GM12865 (cell line): ENCODE measurements around the gene AGBL4.

Experiments used
- DNase-seq: peaks from one replicate; pipeline ENCODE4 v3.0.0; 2010; ENCODE audit warnings: low read depth
- H3K4me3 ChIP-seq: 2 replicates; pipeline ENCODE4 v1.5.1; 2011; ENCODE audit warnings: mild to moderate bottlenecking, low read depth, low read length, control low read depth
- CTCF ChIP-seq: IDR thresholded peaks from 2 replicates; pipeline ENCODE4 v1.5.1; 2011; ENCODE audit warnings: low read length, control low read depth, low read depth, inconsistent platforms; ENCODE audit not compliant: insufficient read depth; ENCODE audit errors: missing control alignments

The AGBL4 gene

GRCh38 chr1:49723662-49724061 is 300.1 kb downstream of the AGBL4 start:
- DNase-seq, result no peak
- no peak for TF ChIP-seq CTCF
- H3K4me3 ChIP-seq, result no peak overlapping the region

DNA sequence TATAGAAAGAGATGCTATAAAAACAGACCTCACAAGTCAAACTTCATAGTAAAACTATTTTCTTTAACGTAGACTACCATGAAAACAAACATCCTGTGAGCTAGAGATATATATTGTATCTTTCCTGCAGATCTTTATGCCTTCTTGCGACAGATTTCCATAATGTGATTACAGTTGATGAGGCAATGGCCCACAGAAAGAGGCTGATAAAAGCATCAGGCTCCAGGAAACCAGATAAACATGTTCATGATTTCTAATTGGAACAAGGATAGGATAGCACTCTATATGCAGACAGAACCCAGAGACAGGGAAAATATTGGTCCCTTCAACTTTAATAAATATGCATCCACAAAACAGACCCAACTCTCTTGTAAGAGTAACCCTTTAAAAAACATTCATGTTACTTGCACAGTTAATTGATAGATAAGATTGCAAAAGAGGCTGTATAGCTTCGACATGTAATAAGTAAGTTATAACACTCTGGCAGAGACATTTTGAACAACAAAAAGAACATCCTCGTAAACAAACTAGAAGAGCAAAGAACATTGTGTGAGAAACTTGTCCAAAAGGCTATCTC is 329.4 kb downstream of the AGBL4 start:
- no peak for DNase-seq
- no peak for TF ChIP-seq CTCF
- H3K4me3 ChIP-seq, result no peak overlapping the region

- H3K4me3 ChIP-seq, result no peak overlapping the region
- no peak for TF ChIP-seq CTCF
- DNase-seq, result no peak
Observed at GRCh38 chr1:49686107-49686506, 337.6 kb downstream of the AGBL4 start.

DNA sequence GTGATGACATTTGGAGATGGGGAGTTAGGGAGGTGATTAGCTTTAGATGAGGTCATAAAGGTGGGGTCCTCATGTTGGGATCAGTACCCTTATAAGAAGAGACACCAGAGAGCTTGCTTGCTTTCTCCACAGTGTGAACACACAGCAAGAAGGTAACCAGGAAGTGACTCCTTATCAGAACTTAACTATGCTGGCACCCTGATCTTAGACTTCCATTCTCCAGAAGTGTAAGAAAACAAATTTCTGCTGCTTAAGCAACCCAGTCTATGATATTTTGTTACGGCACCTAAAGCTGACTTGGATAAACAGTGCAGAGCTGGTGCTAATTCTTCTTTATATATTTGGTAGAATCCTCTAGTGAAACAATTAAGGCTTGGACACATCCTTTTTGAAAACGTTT is 346.0 kb downstream of the AGBL4 start:
- TF ChIP-seq CTCF, result no peak
- no peak for DNase-seq
- H3K4me3 ChIP-seq, result no peak overlapping the region

GRCh38 chr1:49651136-49651535 is 372.6 kb downstream of the AGBL4 start:
- H3K4me3 ChIP-seq, result no peak overlapping the region
- no peak for DNase-seq
- no peak for TF ChIP-seq CTCF

GRCh38 chr1:49630156-49630555 is 393.6 kb downstream of the AGBL4 start:
- H3K4me3 ChIP-seq, result no peak overlapping the region
- no peak for TF ChIP-seq CTCF
- DNase-seq, result no peak

DNA sequence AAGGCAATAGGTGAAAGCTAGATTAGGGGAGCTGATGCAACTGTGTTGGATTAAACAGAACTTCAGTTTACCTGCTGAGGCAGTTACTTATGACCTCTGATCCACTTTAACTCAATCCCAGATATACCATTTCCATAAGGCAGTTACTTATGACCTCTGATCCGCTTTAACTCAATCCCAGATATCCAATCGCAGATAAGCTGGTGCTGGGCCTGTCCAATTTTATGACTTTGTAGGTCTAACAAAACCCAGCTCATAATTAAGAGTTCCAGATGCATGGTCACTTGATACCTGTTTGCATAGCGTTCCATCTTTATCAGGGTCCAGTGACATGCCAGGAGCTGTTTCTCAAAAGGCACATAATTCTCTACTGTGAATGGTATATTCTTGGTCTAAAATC is 396.0 kb downstream of the AGBL4 start:
- TF ChIP-seq CTCF, result no peak
- no peak for DNase-seq
- H3K4me3 ChIP-seq, result no peak overlapping the region
